ENCODE data around the gene TTBK2.
"Not testable (repeated sequence)": the region's sequence is repeated elsewhere in the genome, so short reads cannot be mapped to it uniquely, and the experiment has no call there.

Gene TTBK2

GRCh38 chr15:42820811-42821210 lies 99.8 kb downstream of the TTBK2 start:
- no peak for DNase-seq

GRCh38 chr15:42819786-42820185 lies 100.8 kb downstream of the TTBK2 start:
- DNase-seq = no peak

GRCh38 chr15:42811433-42811832 lies 109.1 kb downstream of the TTBK2 start:
- no peak for DNase-seq

GRCh38 chr15:42808913-42809312 lies 111.7 kb downstream of the TTBK2 start:
- no peak for DNase-seq

- no peak for DNase-seq
Measured at GRCh38 chr15:42805266-42805665, 115.3 kb downstream of the TTBK2 start.

- no peak for DNase-seq
Measured at GRCh38 chr15:42804739-42805138, 115.8 kb downstream of the TTBK2 start.

GRCh38 chr15:42803436-42803835 lies 117.1 kb downstream of the TTBK2 start:
- no peak for DNase-seq

- DNase-seq = no peak
Measured at GRCh38 chr15:42802168-42802567, 118.4 kb downstream of the TTBK2 start.

- no peak for DNase-seq
Measured at GRCh38 chr15:42800731-42801474, 119.7 kb downstream of the TTBK2 start.

GRCh38 chr15:42798802-42799201 lies 121.8 kb downstream of the TTBK2 start:
- DNase-seq = no peak

GRCh38 chr15:42796955-42797782 lies 123.4 kb downstream of the TTBK2 start:
- DNase-seq = no peak

GRCh38 chr15:42788725-42789124 lies 131.9 kb downstream of the TTBK2 start:
- DNase-seq = no peak

- no peak for DNase-seq
Measured at GRCh38 chr15:42786978-42787377, 133.6 kb downstream of the TTBK2 start.

- no peak for DNase-seq
Measured at GRCh38 chr15:42785569-42785968, 135.0 kb downstream of the TTBK2 start.

GRCh38 chr15:42784705-42785104 lies 135.9 kb downstream of the TTBK2 start:
- no peak for DNase-seq

- no peak for DNase-seq
Measured at GRCh38 chr15:42782716-42783115, 137.9 kb downstream of the TTBK2 start.

- no peak for DNase-seq
Measured at GRCh38 chr15:42775416-42775815, 145.2 kb downstream of the TTBK2 start.

GRCh38 chr15:42772901-42773300 lies 147.7 kb downstream of the TTBK2 start:
- no peak for DNase-seq

GRCh38 chr15:42772144-42772543 lies 148.4 kb downstream of the TTBK2 start:
- DNase-seq = no peak

- DNase-seq = not testable (repeated sequence)
Measured at GRCh38 chr15:42766109-42766508, 154.5 kb downstream of the TTBK2 start.

- not testable (repeated sequence) for DNase-seq
Measured at GRCh38 chr15:42764154-42764731, 156.3 kb downstream of the TTBK2 start.

- DNase-seq = not testable (repeated sequence)
Measured at GRCh38 chr15:42761813-42762212, 158.8 kb downstream of the TTBK2 start.

GRCh38 chr15:42760759-42761158 lies 159.8 kb downstream of the TTBK2 start:
- no peak for DNase-seq

- DNase-seq = no peak
Measured at GRCh38 chr15:42759093-42759492, 161.5 kb downstream of the TTBK2 start.

All from NCI-H774 (cell line).